DND-41 (cell line): ENCODE data around the gene TNS1.

ENCODE experiments used
- EZH2 ChIP-seq: IDR thresholded peaks from 3 replicates; pipeline ENCODE4 v1.6.1; 2012; ENCODE audit warnings: borderline replicate concordance, low read depth, mild to moderate bottlenecking, moderate library complexity, low read length, inconsistent platforms; ENCODE audit not compliant: severe bottlenecking
- TF ChIP-seq, protein P1 (sequence below): IDR thresholded peaks from 2 replicates; pipeline ENCODE4 v1.5.1; 2012; ENCODE audit warnings: borderline replicate concordance, low read length, moderate library complexity, mild to moderate bottlenecking; ENCODE audit not compliant: poor library complexity, severe bottlenecking; ENCODE audit errors: extremely low read depth

DNA sequence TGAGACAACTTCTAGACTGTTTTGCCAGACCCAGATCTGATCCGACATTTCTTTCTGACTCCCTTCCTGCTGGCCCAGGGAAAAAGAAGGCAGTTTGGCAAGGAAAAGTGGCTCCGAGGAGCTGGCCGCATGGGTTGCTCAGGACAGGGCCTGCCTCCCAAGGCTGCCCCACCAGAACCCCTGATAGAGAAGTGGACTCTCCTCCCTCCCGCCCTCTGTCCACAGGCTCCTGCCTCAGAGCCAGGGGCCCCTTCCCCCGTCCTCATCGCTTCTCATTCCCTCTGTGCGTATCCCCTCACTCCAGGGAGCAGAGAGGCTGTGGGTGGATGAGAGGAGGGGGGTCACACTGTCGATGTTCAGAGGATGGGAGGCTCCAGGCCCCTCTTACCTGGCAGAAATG lies 110.2 kb downstream of the TNS1 start:
- TF ChIP-seq, protein P1, sequence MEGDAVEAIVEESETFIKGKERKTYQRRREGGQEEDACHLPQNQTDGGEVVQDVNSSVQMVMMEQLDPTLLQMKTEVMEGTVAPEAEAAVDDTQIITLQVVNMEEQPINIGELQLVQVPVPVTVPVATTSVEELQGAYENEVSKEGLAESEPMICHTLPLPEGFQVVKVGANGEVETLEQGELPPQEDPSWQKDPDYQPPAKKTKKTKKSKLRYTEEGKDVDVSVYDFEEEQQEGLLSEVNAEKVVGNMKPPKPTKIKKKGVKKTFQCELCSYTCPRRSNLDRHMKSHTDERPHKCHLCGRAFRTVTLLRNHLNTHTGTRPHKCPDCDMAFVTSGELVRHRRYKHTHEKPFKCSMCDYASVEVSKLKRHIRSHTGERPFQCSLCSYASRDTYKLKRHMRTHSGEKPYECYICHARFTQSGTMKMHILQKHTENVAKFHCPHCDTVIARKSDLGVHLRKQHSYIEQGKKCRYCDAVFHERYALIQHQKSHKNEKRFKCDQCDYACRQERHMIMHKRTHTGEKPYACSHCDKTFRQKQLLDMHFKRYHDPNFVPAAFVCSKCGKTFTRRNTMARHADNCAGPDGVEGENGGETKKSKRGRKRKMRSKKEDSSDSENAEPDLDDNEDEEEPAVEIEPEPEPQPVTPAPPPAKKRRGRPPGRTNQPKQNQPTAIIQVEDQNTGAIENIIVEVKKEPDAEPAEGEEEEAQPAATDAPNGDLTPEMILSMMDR: no peak
- TF ChIP-seq EZH2: no peak
